OCI-LY1 (cell line): Measurements from ENCODE around the gene CTNNA3.

Experiments used
- H2AFZ ChIP-seq: fragments of 200-600 bp; sonication (generic), shearing (Covaris generic); 2 replicates; pipeline ENCODE4 v1.6.0; 2014; ENCODE audit warnings: antibody characterized with exemption, mild to moderate bottlenecking, low read length
- H3F3A ChIP-seq: fragments of 200-600 bp; sonication (generic), shearing (Covaris generic); 2 replicates; pipeline ENCODE4 v1.6.0; 2014; ENCODE audit warnings: mild to moderate bottlenecking, antibody characterized with exemption, low read length, moderate library complexity; ENCODE audit not compliant: insufficient read depth
- H3K27ac ChIP-seq: fragments of 200-600 bp; sonication (generic); 2 replicates; pipeline ENCODE4 v1.5.1; 2014; ENCODE audit warnings: low read length, mixed run types, mild to moderate bottlenecking, low read depth; ENCODE audit not compliant: poor library complexity, severe bottlenecking
- H3K27me3 ChIP-seq: fragments of 200-600 bp; sonication (generic); 2 replicates; pipeline ENCODE4 v1.6.0; 2014; ENCODE audit warnings: antibody characterized with exemption, mild to moderate bottlenecking, low read length, moderate library complexity; ENCODE audit not compliant: insufficient read depth
- H3K36me3 ChIP-seq: fragments of 200-600 bp; sonication (generic); 2 replicates; pipeline ENCODE4 v1.6.1; 2014; ENCODE audit warnings: mild to moderate bottlenecking, antibody characterized with exemption, low read length, moderate library complexity, mixed read lengths; ENCODE audit not compliant: insufficient read depth
- H3K4me1 ChIP-seq: fragments of 200-600 bp; sonication (generic); 2 replicates; pipeline ENCODE4 v1.5.1; 2014; ENCODE audit warnings: mild to moderate bottlenecking, low read length, moderate library complexity; ENCODE audit not compliant: insufficient read depth, severe bottlenecking
- H3K4me2 ChIP-seq: fragments of 200-600 bp; sonication (generic), shearing (Covaris generic); 2 replicates; pipeline ENCODE4 v1.6.1; 2014; ENCODE audit warnings: low read length
- H3K4me3 ChIP-seq: fragments of 200-600 bp; sonication (generic); 2 replicates; pipeline ENCODE4 v1.5.1; 2014; ENCODE audit warnings: low read length, low read depth, mild to moderate bottlenecking, mixed read lengths; ENCODE audit not compliant: poor library complexity, severe bottlenecking
- H3K79me2 ChIP-seq: fragments of 200-600 bp; shearing (Covaris generic); 2 replicates; pipeline ENCODE4 v1.6.1; 2016; ENCODE audit warnings: mixed run types, low read length, mixed read lengths; ENCODE audit not compliant: insufficient read depth
- H3K9ac ChIP-seq: fragments of 200-600 bp; sonication (generic), shearing (Covaris generic); 2 replicates; pipeline ENCODE4 v1.6.1; 2014; ENCODE audit warnings: mild to moderate bottlenecking, low read length, mixed read lengths
- H3K9me2 ChIP-seq: fragments of 200-600 bp; sonication (generic), shearing (Covaris generic); 2 replicates; pipeline ENCODE4 v1.6.1; 2014; ENCODE audit warnings: low read depth, mild to moderate bottlenecking, low read length, mixed read lengths
- H3K9me3 ChIP-seq: fragments of 200-600 bp; shearing (Covaris generic); 2 replicates; pipeline ENCODE4 v1.6.1; 2014; ENCODE audit warnings: low read length, mixed read lengths
- H4K20me1 ChIP-seq: fragments of 200-600 bp; sonication (generic), shearing (Covaris generic); 2 replicates; pipeline ENCODE4 v1.6.0; 2016; ENCODE audit warnings: mild to moderate bottlenecking, low read length; ENCODE audit not compliant: insufficient read depth
- EZH2 ChIP-seq: fragments of 200-600 bp; sonication (generic), shearing (Covaris generic); IDR thresholded peaks from 2 replicates; pipeline ENCODE4 v1.8.0; 2017; ENCODE audit warnings: borderline replicate concordance, mixed run types, mild to moderate bottlenecking, antibody characterized with exemption, low read length, moderate library complexity, mixed read lengths
- TF ChIP-seq, protein P1 (sequence below): fragments of 200-600 bp; sonication (generic), shearing (Covaris generic); IDR thresholded peaks from 2 replicates; pipeline ENCODE4 v1.5.1; 2017; ENCODE audit warnings: mild to moderate bottlenecking, antibody characterized with exemption, low read length, moderate library complexity, mixed read lengths

Gene CTNNA3

GRCh38 chr10:67156239-67156638 is 539.8 kb downstream of the CTNNA3 start:
- Histone ChIP-seq H3K4me1 (no peaks in the 10 kb centered on the region), H4K20me1 (no peaks in the 10 kb centered on the region), H3K27ac (no peak overlapping the region), H3K79me2 (no peaks in the 10 kb centered on the region), H3K9me2 (no peaks in the 10 kb centered on the region), H3K36me3 (no peaks in the 10 kb centered on the region), H3K4me3 (no peak overlapping the region), H3K9ac (no peak overlapping the region), H3K4me2 (no peak overlapping the region), H3K27me3 (no peaks in the 10 kb centered on the region), H3F3A (no peaks in the 10 kb centered on the region), H3K9me3 (no peaks in the 10 kb centered on the region), H2AFZ (no peak overlapping the region)
- no peak for TF ChIP-seq EZH2
- TF ChIP-seq, protein P1, sequence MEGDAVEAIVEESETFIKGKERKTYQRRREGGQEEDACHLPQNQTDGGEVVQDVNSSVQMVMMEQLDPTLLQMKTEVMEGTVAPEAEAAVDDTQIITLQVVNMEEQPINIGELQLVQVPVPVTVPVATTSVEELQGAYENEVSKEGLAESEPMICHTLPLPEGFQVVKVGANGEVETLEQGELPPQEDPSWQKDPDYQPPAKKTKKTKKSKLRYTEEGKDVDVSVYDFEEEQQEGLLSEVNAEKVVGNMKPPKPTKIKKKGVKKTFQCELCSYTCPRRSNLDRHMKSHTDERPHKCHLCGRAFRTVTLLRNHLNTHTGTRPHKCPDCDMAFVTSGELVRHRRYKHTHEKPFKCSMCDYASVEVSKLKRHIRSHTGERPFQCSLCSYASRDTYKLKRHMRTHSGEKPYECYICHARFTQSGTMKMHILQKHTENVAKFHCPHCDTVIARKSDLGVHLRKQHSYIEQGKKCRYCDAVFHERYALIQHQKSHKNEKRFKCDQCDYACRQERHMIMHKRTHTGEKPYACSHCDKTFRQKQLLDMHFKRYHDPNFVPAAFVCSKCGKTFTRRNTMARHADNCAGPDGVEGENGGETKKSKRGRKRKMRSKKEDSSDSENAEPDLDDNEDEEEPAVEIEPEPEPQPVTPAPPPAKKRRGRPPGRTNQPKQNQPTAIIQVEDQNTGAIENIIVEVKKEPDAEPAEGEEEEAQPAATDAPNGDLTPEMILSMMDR, result no peak

DNA sequence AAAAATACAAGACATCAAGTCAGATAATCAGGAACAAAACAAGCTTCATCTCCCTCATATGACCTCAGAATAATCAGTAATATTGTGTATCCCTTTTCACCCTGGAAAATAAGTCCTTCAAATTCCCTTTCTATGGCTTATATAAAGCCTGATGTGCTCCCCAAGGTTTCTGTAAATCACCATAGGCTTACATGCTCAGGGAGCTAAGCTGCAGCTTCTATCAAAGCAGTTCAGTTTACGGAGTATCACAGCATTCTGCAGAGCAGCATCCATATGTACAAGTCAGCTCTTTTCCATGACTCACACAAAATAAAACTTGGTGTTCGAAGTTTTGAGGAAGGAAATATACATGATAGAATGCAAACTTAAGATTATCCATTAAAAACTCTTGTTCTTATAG is 544.5 kb downstream of the CTNNA3 start:
- H3K4me2 ChIP-seq, result no peak overlapping the region
- H3K9ac ChIP-seq, result no peak overlapping the region
- H3K9me2 ChIP-seq, result no peaks in the 10 kb centered on the region
- H3K27ac ChIP-seq, result no peak overlapping the region
- H3K36me3 ChIP-seq, result no peaks in the 10 kb centered on the region
- no peak for TF ChIP-seq EZH2
- TF ChIP-seq, protein P1, result no peak
- H3K27me3 ChIP-seq, result no peaks in the 10 kb centered on the region
- H2AFZ ChIP-seq, result no peak overlapping the region
- H3K9me3 ChIP-seq, result no peaks in the 10 kb centered on the region
- H4K20me1 ChIP-seq, result no peaks in the 10 kb centered on the region
- H3K4me3 ChIP-seq, result no peak overlapping the region
- no peaks in the 10 kb centered on the region for H3K4me1 ChIP-seq
- H3F3A ChIP-seq, result no peaks in the 10 kb centered on the region
- H3K79me2 ChIP-seq, result no peaks in the 10 kb centered on the region

DNA sequence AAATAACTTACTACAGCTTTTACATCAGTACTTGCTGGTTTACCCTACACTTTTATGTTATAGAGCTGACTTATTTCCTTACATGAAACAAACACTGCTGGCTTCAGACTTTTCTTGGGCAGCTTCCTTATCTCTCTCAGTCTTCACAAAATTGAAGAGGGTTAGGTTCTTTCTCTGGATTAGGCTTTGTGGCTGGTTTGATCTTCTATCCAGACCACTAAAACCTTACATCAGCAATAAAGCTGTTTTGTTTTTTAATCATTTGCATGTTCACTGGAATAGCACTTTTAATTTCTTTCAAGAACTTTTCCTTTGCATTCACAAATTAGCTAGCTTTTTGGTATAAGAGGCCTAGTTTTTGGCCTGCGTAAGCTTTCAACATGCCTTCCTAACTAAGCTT is 551.5 kb downstream of the CTNNA3 start:
- no peak overlapping the region for H3K4me2 ChIP-seq
- TF ChIP-seq, protein P1, result no peak
- TF ChIP-seq EZH2, result no peak
- H3K79me2 ChIP-seq, result no peaks in the 10 kb centered on the region
- no peak overlapping the region for H3K9ac ChIP-seq
- H2AFZ ChIP-seq, result no peak overlapping the region
- H3F3A ChIP-seq, result no peaks in the 10 kb centered on the region
- H4K20me1 ChIP-seq, result no peaks in the 10 kb centered on the region
- no peaks in the 10 kb centered on the region for H3K9me2 ChIP-seq
- no peaks in the 10 kb centered on the region for H3K9me3 ChIP-seq
- H3K4me3 ChIP-seq, result no peak overlapping the region
- no peaks in the 10 kb centered on the region for H3K36me3 ChIP-seq
- H3K27ac ChIP-seq, result no peak overlapping the region
- H3K4me1 ChIP-seq, result no peaks in the 10 kb centered on the region
- H3K27me3 ChIP-seq, result no peaks in the 10 kb centered on the region
